PFSK-1 (cell line): Measurements from ENCODE around the gene SNX9.

ENCODE experiments used
- FOXP2 ChIP-seq: optimal IDR thresholded peaks from 2 replicates; pipeline ENCODE3; 2011; ENCODE audit warnings: borderline replicate concordance, control low read depth, inconsistent platforms; ENCODE audit not compliant: insufficient read depth; ENCODE audit errors: extremely low read length, extremely low read depth
- POLR2AphosphoS5 ChIP-seq: IDR thresholded peaks from 2 replicates; pipeline ENCODE4 v1.6.1; 2012; ENCODE audit warnings: low read depth, mild to moderate bottlenecking, control low read depth, low read length, moderate library complexity
- SIN3A ChIP-seq: IDR thresholded peaks from 2 replicates; pipeline ENCODE4 v1.6.1; 2012; ENCODE audit warnings: mild to moderate bottlenecking, low read length, moderate library complexity, borderline replicate concordance; ENCODE audit not compliant: insufficient read depth
- TAF1 ChIP-seq: IDR thresholded peaks from 2 replicates; pipeline ENCODE4 v1.6.1; 2012; ENCODE audit warnings: low read length, control low read depth, borderline replicate concordance; ENCODE audit not compliant: insufficient read depth
- TF ChIP-seq, protein P1 (sequence below), 2 experiments: IDR thresholded peaks; 2 replicates each; pipeline versions ENCODE4 v1.6.1 to v1.8.0; 2011 to 2012; ENCODE audit warnings: low read depth in 2 of 2, low read length in 2 of 2, control low read depth in 1 of 2, inconsistent platforms in 1 of 2, mild to moderate bottlenecking in 1 of 2, moderate library complexity in 1 of 2; ENCODE audit not compliant: insufficient read depth in 1 of 2

The SNX9 gene

GRCh38 chr6:157967020-157967419, 144.0 kb downstream of the SNX9 start:
- TF ChIP-seq POLR2AphosphoS5 (no peak), TAF1 (no peak), SIN3A (no peak), FOXP2 (no peak)
- TF ChIP-seq, protein P1, sequence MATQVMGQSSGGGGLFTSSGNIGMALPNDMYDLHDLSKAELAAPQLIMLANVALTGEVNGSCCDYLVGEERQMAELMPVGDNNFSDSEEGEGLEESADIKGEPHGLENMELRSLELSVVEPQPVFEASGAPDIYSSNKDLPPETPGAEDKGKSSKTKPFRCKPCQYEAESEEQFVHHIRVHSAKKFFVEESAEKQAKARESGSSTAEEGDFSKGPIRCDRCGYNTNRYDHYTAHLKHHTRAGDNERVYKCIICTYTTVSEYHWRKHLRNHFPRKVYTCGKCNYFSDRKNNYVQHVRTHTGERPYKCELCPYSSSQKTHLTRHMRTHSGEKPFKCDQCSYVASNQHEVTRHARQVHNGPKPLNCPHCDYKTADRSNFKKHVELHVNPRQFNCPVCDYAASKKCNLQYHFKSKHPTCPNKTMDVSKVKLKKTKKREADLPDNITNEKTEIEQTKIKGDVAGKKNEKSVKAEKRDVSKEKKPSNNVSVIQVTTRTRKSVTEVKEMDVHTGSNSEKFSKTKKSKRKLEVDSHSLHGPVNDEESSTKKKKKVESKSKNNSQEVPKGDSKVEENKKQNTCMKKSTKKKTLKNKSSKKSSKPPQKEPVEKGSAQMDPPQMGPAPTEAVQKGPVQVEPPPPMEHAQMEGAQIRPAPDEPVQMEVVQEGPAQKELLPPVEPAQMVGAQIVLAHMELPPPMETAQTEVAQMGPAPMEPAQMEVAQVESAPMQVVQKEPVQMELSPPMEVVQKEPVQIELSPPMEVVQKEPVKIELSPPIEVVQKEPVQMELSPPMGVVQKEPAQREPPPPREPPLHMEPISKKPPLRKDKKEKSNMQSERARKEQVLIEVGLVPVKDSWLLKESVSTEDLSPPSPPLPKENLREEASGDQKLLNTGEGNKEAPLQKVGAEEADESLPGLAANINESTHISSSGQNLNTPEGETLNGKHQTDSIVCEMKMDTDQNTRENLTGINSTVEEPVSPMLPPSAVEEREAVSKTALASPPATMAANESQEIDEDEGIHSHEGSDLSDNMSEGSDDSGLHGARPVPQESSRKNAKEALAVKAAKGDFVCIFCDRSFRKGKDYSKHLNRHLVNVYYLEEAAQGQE (IDR thresholded peaks at IDR 0.05; ENCODE audit: insufficient read depth in 1 of 2, low read depth in 2 of 2, low read length in 2 of 2) = no peak

GRCh38 chr6:157967486-157967885, 144.4 kb downstream of the SNX9 start:
- TF ChIP-seq TAF1 = no peak
- TF ChIP-seq FOXP2 = no peak
- TF ChIP-seq POLR2AphosphoS5 = no peak

DNA sequence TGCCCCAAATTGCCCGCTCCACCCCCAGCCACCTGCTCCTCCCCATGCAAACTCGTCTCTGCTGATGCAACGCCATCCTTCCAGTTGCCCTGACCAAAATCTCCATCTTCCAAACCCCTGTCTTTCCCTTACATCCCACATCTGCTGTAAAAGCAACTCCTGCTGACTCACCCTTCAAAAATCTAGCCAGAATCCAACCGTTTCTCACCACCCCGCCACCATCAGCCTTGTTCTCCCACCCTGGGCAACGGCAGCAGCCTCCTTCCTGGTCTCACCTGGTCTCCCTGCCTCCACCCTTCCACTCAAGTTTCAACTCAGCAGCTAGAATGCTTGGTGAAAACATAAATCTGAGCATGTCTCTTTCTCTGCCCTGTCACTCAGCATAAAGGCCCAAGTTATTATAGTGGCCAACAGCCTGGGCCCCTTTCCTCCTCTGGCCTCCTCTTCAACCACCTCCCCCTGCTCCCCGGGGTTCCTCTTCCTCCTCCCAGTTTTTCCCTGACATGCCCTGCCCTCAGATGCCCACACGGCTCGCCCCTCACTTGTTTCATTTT, 151.4 kb downstream of the SNX9 start:
- no peak for TF ChIP-seq POLR2AphosphoS5
- no peak for TF ChIP-seq TAF1
- TF ChIP-seq FOXP2 = no peak
- TF ChIP-seq, protein P1 (IDR thresholded peaks at IDR 0.05; ENCODE audit: insufficient read depth in 1 of 2, low read depth in 2 of 2, low read length in 2 of 2) = no peak
- TF ChIP-seq SIN3A = no peak

- TF ChIP-seq POLR2AphosphoS5 = no peak
- TF ChIP-seq, protein P1 (IDR thresholded peaks at IDR 0.05; ENCODE audit: insufficient read depth in 1 of 2, low read depth in 2 of 2, low read length in 2 of 2) = no peak
- TF ChIP-seq SIN3A = no peak
- TF ChIP-seq TAF1 = no peak
- TF ChIP-seq FOXP2 = no peak
Measured at GRCh38 chr6:157974967-157975366, 151.9 kb downstream of the SNX9 start.

- TF ChIP-seq SIN3A = no peak
- TF ChIP-seq, protein P1 (IDR thresholded peaks at IDR 0.05; ENCODE audit: insufficient read depth in 1 of 2, low read depth in 2 of 2, low read length in 2 of 2) = no peak
- no peak for TF ChIP-seq TAF1
- TF ChIP-seq POLR2AphosphoS5 = no peak
- no peak for TF ChIP-seq FOXP2
Measured at GRCh38 chr6:157975456-157975855, 152.4 kb downstream of the SNX9 start.
